ENCODE measurements around the gene PDF. TPM values are rescaled to one million over a fixed set of nuclear protein-coding genes. Genes with fewer than 3 reads are reported as not detected.

Gene PDF
- total RNA-seq, 1 donor from 2014 or later, result 44.9 TPM

GRCh38 chr16:69322343-69322742 is 8.0 kb downstream of the PDF start:
- H3K27me3 ChIP-seq, result no peaks in the 10 kb centered on the region
- peaks cover 40% of the 10 kb centered on the region for H3K4me1 ChIP-seq
- H3K4me3 ChIP-seq, result no peak overlapping the region
- intact Hi-C loops (cut with DNase I), result no loop called here
- H3K27ac ChIP-seq, result no peak overlapping the region
- TF ChIP-seq CTCF (IDR thresholded peaks at IDR 0.05), result no peak
- no peak for TF ChIP-seq POLR2AphosphoS5 (IDR thresholded peaks at IDR 0.05; ENCODE audit: insufficient read depth in 1 of 2, low read depth in 1 of 2)
- no peak for TF ChIP-seq POLR2A (IDR thresholded peaks at IDR 0.05)
- DNase-seq (ENCODE audit: extremely low spot score in 2 of 2), result no peak
- no peaks in the 10 kb centered on the region for H3K9me3 ChIP-seq
- H3K36me3 ChIP-seq, result peaks cover 0 to 80% of the 10 kb centered on the region in 2 donors

GRCh38 chr16:69321080-69321479 is 9.3 kb downstream of the PDF start:
- Histone ChIP-seq H3K27me3 (no peaks in the 10 kb centered on the region), H3K4me3 (no peak overlapping the region), H3K4me1 (peaks cover 27% of the 10 kb centered on the region), H3K27ac (no peak overlapping the region), H3K9me3 (no peaks in the 10 kb centered on the region), H3K36me3 (peaks cover 0 to 88% of the 10 kb centered on the region in 2 donors)
- no peak for TF ChIP-seq POLR2AphosphoS5 (IDR thresholded peaks at IDR 0.05; ENCODE audit: insufficient read depth in 1 of 2, low read depth in 1 of 2)
- no peak for TF ChIP-seq CTCF (IDR thresholded peaks at IDR 0.05)
- intact Hi-C loops (cut with DNase I), result no loop called here
- DNase-seq (ENCODE audit: extremely low spot score in 2 of 2), result no peak

GRCh38 chr16:69320740-69321073 is 9.7 kb downstream of the PDF start:
- H3K27me3 ChIP-seq, result no peaks in the 10 kb centered on the region
- H3K27ac ChIP-seq, result no peak overlapping the region
- no peaks in the 10 kb centered on the region for H3K9me3 ChIP-seq
- intact Hi-C loops (cut with DNase I), result no loop called here
- no peak for TF ChIP-seq CTCF (IDR thresholded peaks at IDR 0.05)
- no peak for TF ChIP-seq POLR2A (IDR thresholded peaks at IDR 0.05)
- H3K4me3 ChIP-seq, result no peak overlapping the region
- H3K4me1 ChIP-seq, result peaks cover 24% of the 10 kb centered on the region
- no peak for DNase-seq (ENCODE audit: extremely low spot score in 2 of 2)
- peaks cover 0 to 91% of the 10 kb centered on the region in 2 donors for H3K36me3 ChIP-seq

GRCh38 chr16:69319826-69320739 is 10.3 kb downstream of the PDF start:
- Histone ChIP-seq H3K4me1 (peaks cover 17% of the 10 kb centered on the region), H3K27ac (no peak overlapping the region), H3K36me3 (peaks cover 0 to 91% of the 10 kb centered on the region in 2 donors), H3K4me3 (no peak overlapping the region), H3K9me3 (no peaks in the 10 kb centered on the region), H3K27me3 (no peaks in the 10 kb centered on the region)
- intact Hi-C loops (cut with DNase I), result no loop called here
- DNase-seq (ENCODE audit: extremely low spot score in 2 of 2), result no peak
- no peak for TF ChIP-seq POLR2AphosphoS5 (IDR thresholded peaks at IDR 0.05; ENCODE audit: insufficient read depth in 1 of 2, low read depth in 1 of 2)
- TF ChIP-seq CTCF (IDR thresholded peaks at IDR 0.05), result no peak
- TF ChIP-seq POLR2A (IDR thresholded peaks at IDR 0.05), result no peak

GRCh38 chr16:69319381-69319780 is 11.0 kb downstream of the PDF start:
- Histone ChIP-seq H3K9me3 (no peaks in the 10 kb centered on the region), H3K27me3 (no peaks in the 10 kb centered on the region), H3K4me1 (peaks cover 12% of the 10 kb centered on the region), H3K36me3 (peaks cover 0 to 92% of the 10 kb centered on the region in 2 donors), H3K27ac (no peak overlapping the region), H3K4me3 (no peak overlapping the region)
- TF ChIP-seq POLR2AphosphoS5 (IDR thresholded peaks at IDR 0.05; ENCODE audit: insufficient read depth in 1 of 2, low read depth in 1 of 2), result no peak
- TF ChIP-seq POLR2A (IDR thresholded peaks at IDR 0.05), result no peak
- TF ChIP-seq CTCF (IDR thresholded peaks at IDR 0.05), result no peak
- intact Hi-C loops (cut with DNase I), result no loop called here
- no peak for DNase-seq (ENCODE audit: extremely low spot score in 2 of 2)
